Measurements from ENCODE around the gene MS4A5.

DNA sequence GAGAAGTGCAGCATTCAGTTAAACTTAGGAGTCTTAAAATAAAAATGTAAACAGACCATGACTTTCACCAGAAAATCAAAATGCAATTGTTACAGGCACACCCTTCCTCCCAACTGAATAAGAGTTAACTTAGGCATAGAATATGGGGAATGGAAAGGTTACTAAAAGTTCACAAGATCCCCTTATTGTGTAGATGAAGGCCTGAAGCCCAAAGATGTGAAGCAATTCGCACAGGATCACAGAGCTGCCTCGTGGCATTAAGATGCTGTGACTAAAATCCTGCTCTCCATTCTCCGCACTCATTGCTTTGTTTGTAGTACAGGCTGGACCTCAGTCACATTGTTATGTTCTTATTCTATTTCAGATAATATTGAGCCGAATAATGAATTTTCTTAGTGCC is 4.0 kb downstream of the MS4A5 start:
- TF ChIP-seq, protein P1, sequence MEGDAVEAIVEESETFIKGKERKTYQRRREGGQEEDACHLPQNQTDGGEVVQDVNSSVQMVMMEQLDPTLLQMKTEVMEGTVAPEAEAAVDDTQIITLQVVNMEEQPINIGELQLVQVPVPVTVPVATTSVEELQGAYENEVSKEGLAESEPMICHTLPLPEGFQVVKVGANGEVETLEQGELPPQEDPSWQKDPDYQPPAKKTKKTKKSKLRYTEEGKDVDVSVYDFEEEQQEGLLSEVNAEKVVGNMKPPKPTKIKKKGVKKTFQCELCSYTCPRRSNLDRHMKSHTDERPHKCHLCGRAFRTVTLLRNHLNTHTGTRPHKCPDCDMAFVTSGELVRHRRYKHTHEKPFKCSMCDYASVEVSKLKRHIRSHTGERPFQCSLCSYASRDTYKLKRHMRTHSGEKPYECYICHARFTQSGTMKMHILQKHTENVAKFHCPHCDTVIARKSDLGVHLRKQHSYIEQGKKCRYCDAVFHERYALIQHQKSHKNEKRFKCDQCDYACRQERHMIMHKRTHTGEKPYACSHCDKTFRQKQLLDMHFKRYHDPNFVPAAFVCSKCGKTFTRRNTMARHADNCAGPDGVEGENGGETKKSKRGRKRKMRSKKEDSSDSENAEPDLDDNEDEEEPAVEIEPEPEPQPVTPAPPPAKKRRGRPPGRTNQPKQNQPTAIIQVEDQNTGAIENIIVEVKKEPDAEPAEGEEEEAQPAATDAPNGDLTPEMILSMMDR (IDR thresholded peaks at IDR 0.05) = no peak
- TF ChIP-seq POLR2AphosphoS5 (IDR thresholded peaks at IDR 0.05) (no peak), POLR2A (IDR thresholded peaks at IDR 0.05) (no peak)
